Stimulated activated naive B cell treated with anti-CD40 and anti-IgM and Interleukin-4, amounts not matched to agents 10 μg/mL and 1 μg/mL and 100 μg/mL, for 72 hours (primary cell): ENCODE results near the gene STN1.

Experiments
- ATAC-seq, 2 donors: fragments of 150-1000 bp; cut with Tn5 transposase; replicated peaks; 2 replicates each; pipeline ENCODE4 v1.10.0; 2021; ENCODE audit warnings: moderate library complexity in 1 of 2
- DNase-seq: peaks from one replicate; pipeline ENCODE4 v3.0.0; 2021
- H3K27ac Mint-ChIP-seq: one replicate; pipeline ENCODE4 v1.8.0; 2022; ENCODE audit warnings: mild to moderate bottlenecking, mixed read lengths
- H3K27me3 Mint-ChIP-seq, 2 donors: one replicate each; pipeline ENCODE4 v1.8.0; 2022; ENCODE audit warnings: mixed read lengths in 2 of 2
- H3K36me3 Mint-ChIP-seq, 2 donors: one replicate each; pipeline ENCODE4 v1.8.0; 2022; ENCODE audit warnings: mixed read lengths in 2 of 2, mild to moderate bottlenecking in 1 of 2
- H3K4me1 Mint-ChIP-seq, 2 donors: one replicate each; pipeline ENCODE4 v1.8.0; 2022; ENCODE audit warnings: mixed read lengths in 2 of 2, mild to moderate bottlenecking in 1 of 2
- H3K4me3 Mint-ChIP-seq, 2 donors: one replicate each; pipeline ENCODE4 v1.8.0; 2022; ENCODE audit warnings: mild to moderate bottlenecking in 2 of 2, mixed read lengths in 2 of 2, moderate library complexity in 1 of 2
- H3K9me3 Mint-ChIP-seq, 2 donors: one replicate each; pipeline ENCODE4 v1.8.0; 2022; ENCODE audit warnings: mixed read lengths in 2 of 2, mild to moderate bottlenecking in 1 of 2

Gene STN1

GRCh38 chr10:103918053-103918846, at the start of gene STN1:
STN1 (minus strand) TSS chr10:103918184; CDS start chr10:103917594, 590 bp downstream.
- ATAC-seq (peak; percentile 92 to 95), DNase-seq (peak; percentile 95)
- no peaks in the 10 kb centered on the region for H3K27me3 Mint-ChIP-seq
- H3K4me3 Mint-ChIP-seq, result peak within 1 kb of the TSS; percentile 93 to 97
- peaks cover 6 to 27% of the 10 kb centered on the region in 2 donors for H3K4me1 Mint-ChIP-seq
- peak within 1 kb of the TSS; percentile 98 for H3K27ac Mint-ChIP-seq
- peaks cover 0 to 1% of the 10 kb centered on the region in 2 donors for H3K9me3 Mint-ChIP-seq
- peaks cover 14 to 23% of the 10 kb centered on the region in 2 donors for H3K36me3 Mint-ChIP-seq

- peaks cover 0 to under 1% of the 10 kb centered on the region in 2 donors for H3K36me3 Mint-ChIP-seq
- DNase-seq, result no peak
- peak overlapping the region; percentile 89 to 98 for H3K4me3 Mint-ChIP-seq
- peak overlapping the region; percentile 66 for H3K27ac Mint-ChIP-seq
- no peaks in the 10 kb centered on the region for H3K9me3 Mint-ChIP-seq
- H3K27me3 Mint-ChIP-seq, result no peaks in the 10 kb centered on the region
- peaks cover 16 to 30% of the 10 kb centered on the region in 2 donors for H3K4me1 Mint-ChIP-seq
- ATAC-seq, result peak; percentile 52 to 56
Observed at GRCh38 chr10:103967448-103968071, 49.6 kb upstream of the STN1 start.

GRCh38 chr10:103966671-103967447, 48.9 kb upstream of the STN1 start, which contains the start of gene SLK:
SLK (plus strand) TSS chr10:103967140; CDS start chr10:103967746, 606 bp downstream.
- Mint-ChIP-seq H3K27me3 (no peaks in the 10 kb centered on the region), H3K4me1 (peaks cover 16 to 29% of the 10 kb centered on the region in 2 donors), H3K9me3 (no peaks in the 10 kb centered on the region), H3K36me3 (no peaks in the 10 kb centered on the region), H3K27ac (peak within 1 kb of the TSS; percentile 95), H3K4me3 (peak within 1 kb of the TSS; percentile 89 to 98)
- peak; percentile 81 for DNase-seq
- peak; percentile 87 to 91 for ATAC-seq

- no peak overlapping the region for H3K4me3 Mint-ChIP-seq
- no peaks in the 10 kb centered on the region for H3K36me3 Mint-ChIP-seq
- no peak overlapping the region for H3K27ac Mint-ChIP-seq
- no peaks in the 10 kb centered on the region for H3K4me1 Mint-ChIP-seq
- DNase-seq (no peak), ATAC-seq (no peak)
- no peaks in the 10 kb centered on the region for H3K9me3 Mint-ChIP-seq
- H3K27me3 Mint-ChIP-seq, result peaks cover 5 to 6% of the 10 kb centered on the region in 2 donors
Observed at GRCh38 chr10:103960103-103960502, 42.1 kb upstream of the STN1 start.

GRCh38 chr10:103958996-103959395, 41.0 kb upstream of the STN1 start:
- ATAC-seq (no peak), DNase-seq (no peak)
- no peak overlapping the region for H3K27ac Mint-ChIP-seq
- no peaks in the 10 kb centered on the region for H3K9me3 Mint-ChIP-seq
- no peaks in the 10 kb centered on the region for H3K4me1 Mint-ChIP-seq
- no peaks in the 10 kb centered on the region for H3K36me3 Mint-ChIP-seq
- H3K4me3 Mint-ChIP-seq, result no peak overlapping the region
- peaks cover 5 to 10% of the 10 kb centered on the region in 2 donors for H3K27me3 Mint-ChIP-seq

GRCh38 chr10:103954543-103954942, 36.6 kb upstream of the STN1 start:
- H3K27me3 Mint-ChIP-seq, result peaks cover 6 to 16% of the 10 kb centered on the region in 2 donors
- ATAC-seq (no peak), DNase-seq (no peak)
- H3K4me1 Mint-ChIP-seq, result no peaks in the 10 kb centered on the region
- H3K4me3 Mint-ChIP-seq, result no peak overlapping the region
- no peaks in the 10 kb centered on the region for H3K9me3 Mint-ChIP-seq
- no peaks in the 10 kb centered on the region for H3K36me3 Mint-ChIP-seq
- no peak overlapping the region for H3K27ac Mint-ChIP-seq

GRCh38 chr10:103951942-103952341, 34.0 kb upstream of the STN1 start:
- H3K27ac Mint-ChIP-seq, result no peak overlapping the region
- no peaks in the 10 kb centered on the region for H3K36me3 Mint-ChIP-seq
- ATAC-seq (no peak), DNase-seq (no peak)
- peaks cover 4 to 5% of the 10 kb centered on the region in 2 donors for H3K4me1 Mint-ChIP-seq
- H3K9me3 Mint-ChIP-seq, result no peaks in the 10 kb centered on the region
- H3K4me3 Mint-ChIP-seq, result no peak overlapping the region
- peaks cover 11 to 19% of the 10 kb centered on the region in 2 donors for H3K27me3 Mint-ChIP-seq

GRCh38 chr10:103951183-103951582, 33.2 kb upstream of the STN1 start:
- Mint-ChIP-seq H3K27ac (no peak overlapping the region), H3K9me3 (no peaks in the 10 kb centered on the region), H3K4me1 (peaks cover 4 to 5% of the 10 kb centered on the region in 2 donors), H3K4me3 (no peak overlapping the region), H3K36me3 (no peaks in the 10 kb centered on the region), H3K27me3 (peaks cover 6 to 19% of the 10 kb centered on the region in 2 donors)
- no peak for ATAC-seq
- DNase-seq, result no peak

GRCh38 chr10:103949728-103950127, 31.7 kb upstream of the STN1 start:
- Mint-ChIP-seq H3K4me1 (peaks cover 4 to 5% of the 10 kb centered on the region in 2 donors), H3K9me3 (no peaks in the 10 kb centered on the region), H3K27ac (no peak overlapping the region), H3K36me3 (no peaks in the 10 kb centered on the region), H3K4me3 (no peak overlapping the region), H3K27me3 (peaks cover 6 to 12% of the 10 kb centered on the region in 2 donors)
- DNase-seq (no peak), ATAC-seq (no peak)

- Mint-ChIP-seq H3K27ac (no peak overlapping the region), H3K4me1 (peaks cover 4 to 5% of the 10 kb centered on the region in 2 donors), H3K9me3 (no peaks in the 10 kb centered on the region), H3K36me3 (no peaks in the 10 kb centered on the region), H3K27me3 (peaks cover 6 to 13% of the 10 kb centered on the region in 2 donors), H3K4me3 (no peak overlapping the region)
- DNase-seq (no peak), ATAC-seq (peak; percentile 43 to 69)
Observed at GRCh38 chr10:103947799-103948516, 30.0 kb upstream of the STN1 start.

GRCh38 chr10:103942866-103943265, 24.9 kb upstream of the STN1 start:
- Mint-ChIP-seq H3K27ac (no peak overlapping the region), H3K27me3 (peaks cover 0 to 7% of the 10 kb centered on the region in 2 donors), H3K4me3 (no peak overlapping the region), H3K9me3 (no peaks in the 10 kb centered on the region), H3K4me1 (peaks cover 3% of the 10 kb centered on the region in 2 donors), H3K36me3 (no peaks in the 10 kb centered on the region)
- ATAC-seq, result no peak
- no peak for DNase-seq

- Mint-ChIP-seq H3K4me1 (no peaks in the 10 kb centered on the region), H3K4me3 (no peak overlapping the region), H3K27me3 (peaks cover 0 to 5% of the 10 kb centered on the region in 2 donors), H3K36me3 (no peaks in the 10 kb centered on the region), H3K9me3 (no peaks in the 10 kb centered on the region), H3K27ac (no peak overlapping the region)
- DNase-seq (no peak), ATAC-seq (no peak)
Observed at GRCh38 chr10:103941801-103942200, 23.8 kb upstream of the STN1 start.

GRCh38 chr10:103939522-103939921, 21.5 kb upstream of the STN1 start:
- Mint-ChIP-seq H3K36me3 (no peaks in the 10 kb centered on the region), H3K9me3 (no peaks in the 10 kb centered on the region), H3K4me1 (no peaks in the 10 kb centered on the region), H3K27ac (no peak overlapping the region), H3K4me3 (no peak overlapping the region), H3K27me3 (peaks cover 0 to 5% of the 10 kb centered on the region in 2 donors)
- DNase-seq (no peak), ATAC-seq (no peak)

- Mint-ChIP-seq H3K4me3 (no peak overlapping the region), H3K27me3 (no peaks in the 10 kb centered on the region), H3K36me3 (no peaks in the 10 kb centered on the region), H3K9me3 (no peaks in the 10 kb centered on the region), H3K27ac (no peak overlapping the region), H3K4me1 (no peaks in the 10 kb centered on the region)
- ATAC-seq (no peak), DNase-seq (no peak)
Observed at GRCh38 chr10:103936022-103936421, 18.0 kb upstream of the STN1 start.
